ENCODE data around the gene SNAPC3. TPM values are rescaled to one million over a fixed set of nuclear protein-coding genes. Genes with fewer than 3 reads are reported as not detected.

The SNAPC3 gene
- total RNA-seq, 1 experiment from 2014 or later: 63.0 TPM

DNA sequence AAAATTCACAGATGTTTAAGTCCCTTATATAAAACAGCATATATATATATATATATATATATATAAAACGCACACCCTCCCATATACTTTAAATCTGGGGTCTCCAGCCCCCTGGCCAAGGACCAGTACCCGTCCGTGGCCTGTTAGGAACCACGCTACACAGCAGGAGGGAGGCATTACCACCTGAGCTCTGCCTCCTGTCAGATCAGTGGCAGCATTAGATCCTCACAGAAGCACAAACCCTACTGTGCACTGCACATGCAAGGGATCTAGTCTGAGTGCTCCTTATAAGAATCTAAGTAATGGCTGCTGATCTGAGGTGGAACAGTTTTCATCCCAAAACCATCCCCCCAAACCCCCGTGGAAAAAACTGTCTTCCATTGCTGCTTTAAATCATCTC lies 79.1 kb downstream of the SNAPC3 start:
- no peak overlapping the region for H3K4me3 ChIP-seq (ENCODE audit: low read length)
- H3K27me3 ChIP-seq (ENCODE audit: low read length): no peaks in the 10 kb centered on the region
- H3K27ac ChIP-seq (ENCODE audit: low read length): no peak overlapping the region
- peaks cover 6% of the 10 kb centered on the region; the same call in 1 of the 2 replicates for H3K4me1 ChIP-seq (ENCODE audit: low read length)
- no peak overlapping the region for H2AFZ ChIP-seq (ENCODE audit: low read length)
- H3K79me2 ChIP-seq (ENCODE audit: low read length): peaks cover 96% of the 10 kb centered on the region
- H4K20me1 ChIP-seq (ENCODE audit: insufficient read depth, low read depth, low read length): no peaks in the 10 kb centered on the region
- peaks cover 76% of the 10 kb centered on the region for H3K36me3 ChIP-seq (ENCODE audit: insufficient read depth, low read length)
- H3K9ac ChIP-seq (ENCODE audit: low read length): no peak overlapping the region
- no peak overlapping the region for H3K4me2 ChIP-seq (ENCODE audit: low read depth, low read length, poor library complexity, severe bottlenecking)
- no peaks in the 10 kb centered on the region for H3K9me2 ChIP-seq (replicated peaks; ENCODE audit: insufficient read depth, low read length)
- DNase-seq: no peak
- no peaks in the 10 kb centered on the region; the same call in 1 of the 2 replicates for H3K9me3 ChIP-seq (ENCODE audit: low read length)

GRCh38 chr9:15505921-15506320 lies 83.2 kb downstream of the SNAPC3 start:
- no peak overlapping the region for H3K4me3 ChIP-seq (ENCODE audit: low read length)
- no peak overlapping the region for H3K27ac ChIP-seq (ENCODE audit: low read length)
- peak; percentile 58 for DNase-seq
- H3K36me3 ChIP-seq (ENCODE audit: insufficient read depth, low read length): peaks cover 64% of the 10 kb centered on the region
- H3K9ac ChIP-seq (ENCODE audit: low read length): no peak overlapping the region
- no peaks in the 10 kb centered on the region for H3K27me3 ChIP-seq (ENCODE audit: low read length)
- H3K9me2 ChIP-seq (replicated peaks; ENCODE audit: insufficient read depth, low read length): no peaks in the 10 kb centered on the region
- no peak overlapping the region for H2AFZ ChIP-seq (ENCODE audit: low read length)
- H3K79me2 ChIP-seq (ENCODE audit: low read length): peaks cover 95% of the 10 kb centered on the region
- H4K20me1 ChIP-seq (ENCODE audit: insufficient read depth, low read depth, low read length): peaks cover 10% of the 10 kb centered on the region
- peaks cover 31% of the 10 kb centered on the region for H3K4me1 ChIP-seq (ENCODE audit: low read length)
- H3K4me2 ChIP-seq (ENCODE audit: low read depth, low read length, poor library complexity, severe bottlenecking): peak overlapping the region; percentile 6
- no peaks in the 10 kb centered on the region for H3K9me3 ChIP-seq (ENCODE audit: low read length)

- H3K4me3 ChIP-seq (ENCODE audit: low read length): peak overlapping the region; percentile 70
- H3K4me1 ChIP-seq (ENCODE audit: low read length): peaks cover 44% of the 10 kb centered on the region
- peaks cover 55% of the 10 kb centered on the region for H3K79me2 ChIP-seq (ENCODE audit: low read length)
- H2AFZ ChIP-seq (ENCODE audit: low read length): peak overlapping the region; percentile 82; the same call in 1 of the 2 replicates
- H3K27ac ChIP-seq (ENCODE audit: low read length): peak overlapping the region; percentile 72
- H4K20me1 ChIP-seq (ENCODE audit: insufficient read depth, low read depth, low read length): peaks cover 10% of the 10 kb centered on the region
- peak overlapping the region; percentile 98 for H3K9ac ChIP-seq (ENCODE audit: low read length)
- no peaks in the 10 kb centered on the region for H3K9me2 ChIP-seq (replicated peaks; ENCODE audit: insufficient read depth, low read length)
- no peaks in the 10 kb centered on the region for H3K9me3 ChIP-seq (ENCODE audit: low read length)
- no peaks in the 10 kb centered on the region for H3K27me3 ChIP-seq (ENCODE audit: low read length)
- peak; percentile 81 for DNase-seq
- H3K4me2 ChIP-seq (ENCODE audit: low read depth, low read length, poor library complexity, severe bottlenecking): peak overlapping the region; percentile 90
- H3K36me3 ChIP-seq (ENCODE audit: insufficient read depth, low read length): peaks cover 36% of the 10 kb centered on the region
These were observed 87.5 kb downstream of the SNAPC3 start for GRCh38 chr9:15509931-15510788.

GRCh38 chr9:15510789-15511575 lies 88.3 kb downstream of the SNAPC3 start, which contains the start of gene PSIP1:
Gene PSIP1 (minus strand): TSS chr9:15510970. CDS start chr9:15510188, 782 bp downstream.
- no peaks in the 10 kb centered on the region for H3K9me3 ChIP-seq (ENCODE audit: low read length)
- H3K4me1 ChIP-seq (ENCODE audit: low read length): peaks cover 44% of the 10 kb centered on the region
- peak within 1 kb of the TSS; percentile 90 for H3K4me2 ChIP-seq (ENCODE audit: low read depth, low read length, poor library complexity, severe bottlenecking)
- H3K79me2 ChIP-seq (ENCODE audit: low read length): peaks cover 46% of the 10 kb centered on the region
- H3K9ac ChIP-seq (ENCODE audit: low read length): peak within 1 kb of the TSS; percentile 98
- H3K4me3 ChIP-seq (ENCODE audit: low read length): peak within 1 kb of the TSS; percentile 70
- H4K20me1 ChIP-seq (ENCODE audit: insufficient read depth, low read depth, low read length): peaks cover 10% of the 10 kb centered on the region
- DNase-seq: peak; percentile 90
- no peaks in the 10 kb centered on the region for H3K27me3 ChIP-seq (ENCODE audit: low read length)
- peak within 1 kb of the TSS; percentile 82 for H2AFZ ChIP-seq (ENCODE audit: low read length)
- H3K27ac ChIP-seq (ENCODE audit: low read length): peak within 1 kb of the TSS; percentile 72
- no peaks in the 10 kb centered on the region for H3K9me2 ChIP-seq (replicated peaks; ENCODE audit: insufficient read depth, low read length)
- H3K36me3 ChIP-seq (ENCODE audit: insufficient read depth, low read length): peaks cover 28% of the 10 kb centered on the region

Small RNAs within 50 kb of the gene (small RNA-seq; reads per million reads assigned to genes)
- gene RNU6-319P: not detected

Other genes with a start within 250 kb of the SNAPC3 start
- gene TTC39B, start 115.7 kb upstream of the SNAPC3 start, total RNA-seq (2014; rRNA removed; shearing (Covaris generic); ENCODE audit: low replicate concordance): 0.04 TPM in 2 replicates
- 88.9 and 118 TPM in 2 replicates for gene PSIP1, start 88.1 kb downstream of the SNAPC3 start, total RNA-seq (2014; rRNA removed; shearing (Covaris generic); ENCODE audit: low replicate concordance)
- 2.7 and 3.1 TPM in 2 replicates for gene CCDC171, start 130.2 kb downstream of the SNAPC3 start, total RNA-seq (2014; rRNA removed; shearing (Covaris generic); ENCODE audit: low replicate concordance)